LNCAP (cell line): ENCODE results near the gene SLC27A5.

Experiments
- CTCF ChIP-seq: fragments of 450-650 bp; IDR thresholded peaks from 2 replicates; pipeline ENCODE4 v1.5.1; 2017; ENCODE audit warnings: mild to moderate bottlenecking

Gene SLC27A5

GRCh38 chr19:58557221-58558065 lies 45.7 kb upstream of the SLC27A5 start:
- TF ChIP-seq CTCF = no peak

- TF ChIP-seq CTCF = no peak
These were observed 44.9 kb upstream of the SLC27A5 start for GRCh38 chr19:58556622-58557220.

GRCh38 chr19:58555920-58556621 lies 44.3 kb upstream of the SLC27A5 start:
- TF ChIP-seq CTCF = no peak

GRCh38 chr19:58555369-58555885 lies 43.6 kb upstream of the SLC27A5 start:
- no peak for TF ChIP-seq CTCF

- no peak for TF ChIP-seq CTCF
These were observed 42.9 kb upstream of the SLC27A5 start, which contains the start of gene CHMP2A for GRCh38 chr19:58554494-58555368. CHMP2A (minus strand) TSS chr19:58555105; CDS start chr19:58554212, 893 bp downstream.

GRCh38 chr19:58553799-58554493 lies 42.2 kb upstream of the SLC27A5 start:
- TF ChIP-seq CTCF = no peak
